Chondrocyte (in vitro differentiated cells): ENCODE results near the gene PCMTD2. TPM values are rescaled to one million over a fixed set of nuclear protein-coding genes. Genes with fewer than 3 reads are reported as not detected.

Experiments
- DNase-seq: peaks from one replicate; pipeline ENCODE4 v3.0.0; 2021; ENCODE audit warnings: mixed read lengths, low spot score
- H3K27ac Mint-ChIP-seq: one replicate; pipeline ENCODE4 v1.8.0; 2021; ENCODE audit warnings: mild to moderate bottlenecking, moderate library complexity, mixed read lengths; ENCODE audit not compliant: unreplicated experiment
- H3K27me3 Mint-ChIP-seq: 2 replicates; pipeline ENCODE4 v1.8.0; 2021; ENCODE audit warnings: low read depth, mixed read lengths
- H3K36me3 Mint-ChIP-seq: 2 replicates; pipeline ENCODE4 v1.8.0; 2021; ENCODE audit warnings: low read depth, mixed read lengths
- H3K4me1 Mint-ChIP-seq: 2 replicates; pipeline ENCODE4 v1.8.0; 2021; ENCODE audit warnings: low read depth, mild to moderate bottlenecking, mixed read lengths
- H3K4me3 Mint-ChIP-seq: one replicate; pipeline ENCODE4 v1.8.0; 2021; ENCODE audit warnings: mild to moderate bottlenecking, moderate library complexity, mixed read lengths; ENCODE audit not compliant: unreplicated experiment
- H3K9me3 Mint-ChIP-seq: 2 replicates; pipeline ENCODE4 v1.8.0; 2021; ENCODE audit warnings: low read depth, mixed read lengths
- total RNA-seq: library from RNA; stranded (reverse); gene quantifications from 3 replicates; pipeline ENCODE4 v1.2.1, GENCODE V29; 2021
- TF ChIP-seq, protein P1 (sequence below): fragments of 200-600 bp; sonication (generic); IDR thresholded peaks from 2 replicates; pipeline ENCODE4 v1.5.0; 2021; ENCODE audit warnings: antibody characterized with exemption, mild to moderate bottlenecking, moderate library complexity

The PCMTD2 gene
- total RNA-seq, 1 donor from 2014 or later: 38.1 TPM

- no peak for DNase-seq
- peaks cover 16% of the 10 kb centered on the region for H3K36me3 Mint-ChIP-seq
- H3K9me3 Mint-ChIP-seq: no peaks in the 10 kb centered on the region
- H3K4me1 Mint-ChIP-seq: peaks cover 21% of the 10 kb centered on the region
- H3K27me3 Mint-ChIP-seq: no peaks in the 10 kb centered on the region
- H3K27ac Mint-ChIP-seq: no peak overlapping the region
- TF ChIP-seq, protein P1, sequence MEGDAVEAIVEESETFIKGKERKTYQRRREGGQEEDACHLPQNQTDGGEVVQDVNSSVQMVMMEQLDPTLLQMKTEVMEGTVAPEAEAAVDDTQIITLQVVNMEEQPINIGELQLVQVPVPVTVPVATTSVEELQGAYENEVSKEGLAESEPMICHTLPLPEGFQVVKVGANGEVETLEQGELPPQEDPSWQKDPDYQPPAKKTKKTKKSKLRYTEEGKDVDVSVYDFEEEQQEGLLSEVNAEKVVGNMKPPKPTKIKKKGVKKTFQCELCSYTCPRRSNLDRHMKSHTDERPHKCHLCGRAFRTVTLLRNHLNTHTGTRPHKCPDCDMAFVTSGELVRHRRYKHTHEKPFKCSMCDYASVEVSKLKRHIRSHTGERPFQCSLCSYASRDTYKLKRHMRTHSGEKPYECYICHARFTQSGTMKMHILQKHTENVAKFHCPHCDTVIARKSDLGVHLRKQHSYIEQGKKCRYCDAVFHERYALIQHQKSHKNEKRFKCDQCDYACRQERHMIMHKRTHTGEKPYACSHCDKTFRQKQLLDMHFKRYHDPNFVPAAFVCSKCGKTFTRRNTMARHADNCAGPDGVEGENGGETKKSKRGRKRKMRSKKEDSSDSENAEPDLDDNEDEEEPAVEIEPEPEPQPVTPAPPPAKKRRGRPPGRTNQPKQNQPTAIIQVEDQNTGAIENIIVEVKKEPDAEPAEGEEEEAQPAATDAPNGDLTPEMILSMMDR: no peak
- H3K4me3 Mint-ChIP-seq: no peak overlapping the region
Observed at GRCh38 chr20:64266988-64267387, 11.4 kb downstream of the PCMTD2 start.

DNA sequence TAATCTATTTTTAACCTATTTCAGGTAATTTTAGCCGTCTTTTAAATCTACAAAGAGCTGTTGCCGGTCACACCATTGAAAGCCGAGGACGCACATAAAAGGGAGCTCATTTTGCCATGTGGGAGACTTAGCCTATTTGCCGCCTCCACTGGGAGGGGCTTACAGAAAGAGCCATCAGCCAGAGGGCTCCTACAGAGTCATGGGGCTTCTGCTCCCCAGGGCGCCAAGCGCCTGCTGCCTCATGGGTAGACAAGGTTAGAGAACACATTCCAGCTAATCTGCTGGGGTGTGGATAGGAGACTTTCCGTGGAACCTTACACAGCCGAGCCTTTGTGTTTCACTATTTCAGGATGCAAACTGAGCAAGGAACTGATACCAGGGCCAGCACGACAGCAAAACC, 12.6 kb downstream of the PCMTD2 start:
- Mint-ChIP-seq H3K27ac (no peak overlapping the region), H3K36me3 (peaks cover 13% of the 10 kb centered on the region), H3K27me3 (no peaks in the 10 kb centered on the region), H3K9me3 (no peaks in the 10 kb centered on the region), H3K4me1 (peaks cover 19% of the 10 kb centered on the region), H3K4me3 (no peak overlapping the region)
- DNase-seq: no peak
- TF ChIP-seq, protein P1: no peak

- peaks cover 16% of the 10 kb centered on the region for H3K36me3 Mint-ChIP-seq
- H3K4me3 Mint-ChIP-seq: no peak overlapping the region
- H3K27me3 Mint-ChIP-seq: no peaks in the 10 kb centered on the region
- H3K4me1 Mint-ChIP-seq: peaks cover 12% of the 10 kb centered on the region
- DNase-seq: no peak
- H3K27ac Mint-ChIP-seq: no peak overlapping the region
- TF ChIP-seq, protein P1: no peak
- no peaks in the 10 kb centered on the region for H3K9me3 Mint-ChIP-seq
Observed at GRCh38 chr20:64269604-64270411, 14.3 kb downstream of the PCMTD2 start.

GRCh38 chr20:64271636-64272035, 16.1 kb downstream of the PCMTD2 start:
- TF ChIP-seq, protein P1: no peak
- Mint-ChIP-seq H3K4me3 (no peak overlapping the region), H3K27me3 (no peaks in the 10 kb centered on the region), H3K4me1 (peaks cover 4% of the 10 kb centered on the region), H3K9me3 (no peaks in the 10 kb centered on the region), H3K36me3 (peaks cover 16% of the 10 kb centered on the region), H3K27ac (peak overlapping the region; percentile 17)
- no peak for DNase-seq

GRCh38 chr20:64273109-64273508, 17.6 kb downstream of the PCMTD2 start:
- no peak for DNase-seq
- Mint-ChIP-seq H3K36me3 (peaks cover 16% of the 10 kb centered on the region), H3K4me1 (peaks cover 4% of the 10 kb centered on the region), H3K9me3 (no peaks in the 10 kb centered on the region), H3K4me3 (no peak overlapping the region), H3K27me3 (no peaks in the 10 kb centered on the region), H3K27ac (no peak overlapping the region)
- TF ChIP-seq, protein P1: no peak
